ENCODE data around the gene ATG7.

The ATG7 gene

GRCh38 chr3:11556851-11557644 is 284.9 kb downstream of the ATG7 start:
- no peak overlapping the region for H3K4me2 ChIP-seq (ENCODE audit: low read depth, low read length, poor library complexity, severe bottlenecking)
- H3K79me2 ChIP-seq (ENCODE audit: insufficient read depth, low read length) = peaks cover 3% of the 10 kb centered on the region; the same call in 1 of the 2 replicates
- no peaks in the 10 kb centered on the region for H3F3A ChIP-seq (ENCODE audit: insufficient read depth)
- no peak overlapping the region for H3K9ac ChIP-seq (ENCODE audit: low read length)
- no peaks in the 10 kb centered on the region for H3K9me2 ChIP-seq (replicated peaks; ENCODE audit: insufficient read depth, low read length)
- TF ChIP-seq EZH2phosphoT487 (conservative IDR thresholded peaks at IDR 0.05; ENCODE audit: low read length) (no peak), CTCF (IDR thresholded peaks at IDR 0.05; ENCODE audit: insufficient read depth, low read length, poor library complexity, severe bottlenecking) (no peak)
- H3K27ac ChIP-seq (ENCODE audit: low read depth, low read length) = no peak overlapping the region; the same call in 1 of the 2 replicates
- no peaks in the 10 kb centered on the region for H3K27me3 ChIP-seq (ENCODE audit: low read length)
- no peak overlapping the region for H2AFZ ChIP-seq (ENCODE audit: low read depth, low read length, severe bottlenecking)
- no peak overlapping the region for H3K4me3 ChIP-seq (ENCODE audit: insufficient read depth, low read length, poor library complexity, severe bottlenecking)
- H3K9me3 ChIP-seq (ENCODE audit: insufficient read depth, low read length) = no peaks in the 10 kb centered on the region
- H4K20me1 ChIP-seq (ENCODE audit: low read depth, low read length) = no peaks in the 10 kb centered on the region
- H3K36me3 ChIP-seq (ENCODE audit: low read length) = peaks cover 5% of the 10 kb centered on the region; the same call in 1 of the 2 replicates

- no peaks in the 10 kb centered on the region for H3K27me3 ChIP-seq (ENCODE audit: low read length)
- peaks cover 3% of the 10 kb centered on the region; the same call in 1 of the 2 replicates for H3K79me2 ChIP-seq (ENCODE audit: insufficient read depth, low read length)
- H3K27ac ChIP-seq (ENCODE audit: low read depth, low read length) = peak overlapping the region; percentile 20; the same call in 1 of the 2 replicates
- no peaks in the 10 kb centered on the region for H3F3A ChIP-seq (ENCODE audit: insufficient read depth)
- TF ChIP-seq CTCF (IDR thresholded peaks at IDR 0.05; ENCODE audit: insufficient read depth, low read length, poor library complexity, severe bottlenecking) (no peak), EZH2phosphoT487 (conservative IDR thresholded peaks at IDR 0.05; ENCODE audit: low read length) (no peak)
- no peaks in the 10 kb centered on the region for H3K9me2 ChIP-seq (replicated peaks; ENCODE audit: insufficient read depth, low read length)
- H3K4me3 ChIP-seq (ENCODE audit: insufficient read depth, low read length, poor library complexity, severe bottlenecking) = no peak overlapping the region
- H2AFZ ChIP-seq (ENCODE audit: low read depth, low read length, severe bottlenecking) = no peak overlapping the region
- H3K36me3 ChIP-seq (ENCODE audit: low read length) = peaks cover 5% of the 10 kb centered on the region; the same call in 1 of the 2 replicates
- no peaks in the 10 kb centered on the region for H4K20me1 ChIP-seq (ENCODE audit: low read depth, low read length)
- H3K9ac ChIP-seq (ENCODE audit: low read length) = no peak overlapping the region
- no peaks in the 10 kb centered on the region for H3K9me3 ChIP-seq (ENCODE audit: insufficient read depth, low read length)
- no peak overlapping the region for H3K4me2 ChIP-seq (ENCODE audit: low read depth, low read length, poor library complexity, severe bottlenecking)
Observed at GRCh38 chr3:11558002-11558401, 285.8 kb downstream of the ATG7 start.

GRCh38 chr3:11558411-11558903 is 286.3 kb downstream of the ATG7 start:
- H3F3A ChIP-seq (ENCODE audit: insufficient read depth) = no peaks in the 10 kb centered on the region
- H3K9me3 ChIP-seq (ENCODE audit: insufficient read depth, low read length) = no peaks in the 10 kb centered on the region
- no peak overlapping the region for H2AFZ ChIP-seq (ENCODE audit: low read depth, low read length, severe bottlenecking)
- H3K9me2 ChIP-seq (replicated peaks; ENCODE audit: insufficient read depth, low read length) = no peaks in the 10 kb centered on the region
- no peak overlapping the region for H3K4me2 ChIP-seq (ENCODE audit: low read depth, low read length, poor library complexity, severe bottlenecking)
- no peak overlapping the region for H3K27ac ChIP-seq (ENCODE audit: low read depth, low read length)
- TF ChIP-seq CTCF (IDR thresholded peaks at IDR 0.05; ENCODE audit: insufficient read depth, low read length, poor library complexity, severe bottlenecking) = no peak
- no peak for TF ChIP-seq EZH2phosphoT487 (conservative IDR thresholded peaks at IDR 0.05; ENCODE audit: low read length)
- H3K9ac ChIP-seq (ENCODE audit: low read length) = no peak overlapping the region
- peaks cover 3% of the 10 kb centered on the region; the same call in 1 of the 2 replicates for H3K79me2 ChIP-seq (ENCODE audit: insufficient read depth, low read length)
- H3K4me3 ChIP-seq (ENCODE audit: insufficient read depth, low read length, poor library complexity, severe bottlenecking) = no peak overlapping the region
- no peaks in the 10 kb centered on the region for H3K27me3 ChIP-seq (ENCODE audit: low read length)
- H3K36me3 ChIP-seq (ENCODE audit: low read length) = peaks cover 5% of the 10 kb centered on the region; the same call in 1 of the 2 replicates
- no peaks in the 10 kb centered on the region for H4K20me1 ChIP-seq (ENCODE audit: low read depth, low read length)

Data from SU-DHL-6 (cell line).